ENCODE measurements around the gene RAE1.

DNA sequence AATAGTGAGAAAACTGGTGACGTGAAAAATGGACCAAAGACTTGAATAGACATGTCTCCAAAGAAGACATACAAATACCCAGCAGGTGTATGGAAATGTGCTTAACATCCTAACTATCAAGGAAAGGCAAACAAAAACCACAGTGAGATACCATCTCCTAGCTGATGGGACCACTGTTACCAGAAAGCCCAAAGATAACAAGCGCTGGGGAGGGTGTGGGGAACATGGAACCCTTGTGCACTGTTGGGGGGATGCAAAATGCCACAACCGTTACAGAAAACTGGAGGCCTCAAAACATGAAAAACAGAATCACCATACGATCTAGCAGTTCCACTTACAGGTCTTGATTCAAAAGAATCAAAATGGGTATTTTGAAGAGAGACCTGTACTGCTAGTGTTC is 20.3 kb downstream of the RAE1 start:
- TF ChIP-seq POLR2A (IDR thresholded peaks at IDR 0.05; ENCODE audit: low read length) (no peak), GATA1 (IDR thresholded peaks at IDR 0.05; ENCODE audit: low read depth, low read length) (no peak)

Data from erythroblast (primary cell).